ENCODE results near the gene SOX6.

Gene SOX6

GRCh38 chr11:16111690-16112089 is 244.7 kb downstream of the SOX6 start:
- Mint-ChIP-seq H3K27ac (no peak overlapping the region), H3K36me3 (ENCODE audit: low read depth) (no peaks in the 10 kb centered on the region), H3K9me3 (no peaks in the 10 kb centered on the region), H3K4me1 (ENCODE audit: low read depth) (no peaks in the 10 kb centered on the region), H3K4me3 (no peak overlapping the region), H3K27me3 (ENCODE audit: low read depth) (no peaks in the 10 kb centered on the region)
- DNase-seq (ENCODE audit: low spot score) = no peak

GRCh38 chr11:16110886-16111285 is 245.5 kb downstream of the SOX6 start:
- Mint-ChIP-seq H3K27ac (no peak overlapping the region), H3K4me3 (no peak overlapping the region), H3K4me1 (ENCODE audit: low read depth) (no peaks in the 10 kb centered on the region), H3K9me3 (peaks cover under 1% of the 10 kb centered on the region), H3K36me3 (ENCODE audit: low read depth) (no peaks in the 10 kb centered on the region), H3K27me3 (ENCODE audit: low read depth) (no peaks in the 10 kb centered on the region)
- DNase-seq (ENCODE audit: low spot score) = no peak

GRCh38 chr11:16099343-16099900 is 256.9 kb downstream of the SOX6 start:
- Mint-ChIP-seq H3K9me3 (peaks cover 4% of the 10 kb centered on the region), H3K27me3 (ENCODE audit: low read depth) (no peaks in the 10 kb centered on the region), H3K27ac (no peak overlapping the region), H3K4me3 (no peak overlapping the region), H3K4me1 (ENCODE audit: low read depth) (no peaks in the 10 kb centered on the region), H3K36me3 (ENCODE audit: low read depth) (no peaks in the 10 kb centered on the region)
- no peak for DNase-seq (ENCODE audit: low spot score)

- Mint-ChIP-seq H3K4me3 (no peak overlapping the region), H3K4me1 (ENCODE audit: low read depth) (no peaks in the 10 kb centered on the region), H3K27me3 (ENCODE audit: low read depth) (no peaks in the 10 kb centered on the region), H3K9me3 (peaks cover 4% of the 10 kb centered on the region), H3K27ac (no peak overlapping the region), H3K36me3 (ENCODE audit: low read depth) (no peaks in the 10 kb centered on the region)
- DNase-seq (ENCODE audit: low spot score) = no peak
Measured at GRCh38 chr11:16098526-16099205, 257.7 kb downstream of the SOX6 start.

GRCh38 chr11:16097543-16097942 is 258.8 kb downstream of the SOX6 start:
- H3K9me3 Mint-ChIP-seq = no peaks in the 10 kb centered on the region
- no peaks in the 10 kb centered on the region for H3K36me3 Mint-ChIP-seq (ENCODE audit: low read depth)
- no peak overlapping the region for H3K27ac Mint-ChIP-seq
- H3K4me1 Mint-ChIP-seq (ENCODE audit: low read depth) = no peaks in the 10 kb centered on the region
- H3K4me3 Mint-ChIP-seq = no peak overlapping the region
- DNase-seq (ENCODE audit: low spot score) = no peak
- no peaks in the 10 kb centered on the region for H3K27me3 Mint-ChIP-seq (ENCODE audit: low read depth)

GRCh38 chr11:16096336-16096735 is 260.0 kb downstream of the SOX6 start:
- no peak overlapping the region for H3K4me3 Mint-ChIP-seq
- H3K9me3 Mint-ChIP-seq = no peaks in the 10 kb centered on the region
- no peaks in the 10 kb centered on the region for H3K36me3 Mint-ChIP-seq (ENCODE audit: low read depth)
- no peak overlapping the region for H3K27ac Mint-ChIP-seq
- H3K4me1 Mint-ChIP-seq (ENCODE audit: low read depth) = no peaks in the 10 kb centered on the region
- no peaks in the 10 kb centered on the region for H3K27me3 Mint-ChIP-seq (ENCODE audit: low read depth)
- DNase-seq (ENCODE audit: low spot score) = no peak

- no peak for DNase-seq (ENCODE audit: low spot score)
- H3K9me3 Mint-ChIP-seq = no peaks in the 10 kb centered on the region
- H3K36me3 Mint-ChIP-seq (ENCODE audit: low read depth) = no peaks in the 10 kb centered on the region
- no peak overlapping the region for H3K4me3 Mint-ChIP-seq
- no peaks in the 10 kb centered on the region for H3K4me1 Mint-ChIP-seq (ENCODE audit: low read depth)
- H3K27me3 Mint-ChIP-seq (ENCODE audit: low read depth) = no peaks in the 10 kb centered on the region
- no peak overlapping the region for H3K27ac Mint-ChIP-seq
Measured at GRCh38 chr11:16095756-16096155, 260.6 kb downstream of the SOX6 start.

GRCh38 chr11:16093889-16094653 is 262.3 kb downstream of the SOX6 start:
- Mint-ChIP-seq H3K4me1 (ENCODE audit: low read depth) (no peaks in the 10 kb centered on the region), H3K4me3 (no peak overlapping the region), H3K27ac (no peak overlapping the region), H3K36me3 (ENCODE audit: low read depth) (no peaks in the 10 kb centered on the region), H3K9me3 (no peaks in the 10 kb centered on the region), H3K27me3 (ENCODE audit: low read depth) (no peaks in the 10 kb centered on the region)
- DNase-seq (ENCODE audit: low spot score) = no peak

- no peaks in the 10 kb centered on the region for H3K27me3 Mint-ChIP-seq (ENCODE audit: low read depth)
- H3K9me3 Mint-ChIP-seq = no peaks in the 10 kb centered on the region
- no peak overlapping the region for H3K27ac Mint-ChIP-seq
- H3K4me1 Mint-ChIP-seq (ENCODE audit: low read depth) = no peaks in the 10 kb centered on the region
- no peaks in the 10 kb centered on the region for H3K36me3 Mint-ChIP-seq (ENCODE audit: low read depth)
- no peak for DNase-seq (ENCODE audit: low spot score)
- H3K4me3 Mint-ChIP-seq = no peak overlapping the region
Measured at GRCh38 chr11:16091862-16092261, 264.5 kb downstream of the SOX6 start.

GRCh38 chr11:16089481-16089880 is 266.9 kb downstream of the SOX6 start:
- H3K4me3 Mint-ChIP-seq = no peak overlapping the region
- no peaks in the 10 kb centered on the region for H3K9me3 Mint-ChIP-seq
- no peaks in the 10 kb centered on the region for H3K36me3 Mint-ChIP-seq (ENCODE audit: low read depth)

GRCh38 chr11:16088774-16089173 is 267.6 kb downstream of the SOX6 start:
- Mint-ChIP-seq H3K27ac (no peak overlapping the region), H3K4me3 (no peak overlapping the region), H3K4me1 (ENCODE audit: low read depth) (no peaks in the 10 kb centered on the region), H3K9me3 (no peaks in the 10 kb centered on the region), H3K36me3 (ENCODE audit: low read depth) (no peaks in the 10 kb centered on the region), H3K27me3 (ENCODE audit: low read depth) (no peaks in the 10 kb centered on the region)
- no peak for DNase-seq (ENCODE audit: low spot score)

More at GRCh38 chr11:16089481-16089880, 266.9 kb downstream of the SOX6 start:
- Mint-ChIP-seq H3K27me3 (ENCODE audit: low read depth) (no peaks in the 10 kb centered on the region), H3K4me1 (ENCODE audit: low read depth) (no peaks in the 10 kb centered on the region), H3K27ac (no peak overlapping the region)
- no peak for DNase-seq (ENCODE audit: low spot score)

- no peaks in the 10 kb centered on the region for H3K36me3 Mint-ChIP-seq (ENCODE audit: low read depth)
- DNase-seq (ENCODE audit: low spot score) = no peak
- H3K4me1 Mint-ChIP-seq (ENCODE audit: low read depth) = no peaks in the 10 kb centered on the region
- H3K27me3 Mint-ChIP-seq (ENCODE audit: low read depth) = no peaks in the 10 kb centered on the region
- no peak overlapping the region for H3K4me3 Mint-ChIP-seq
- no peaks in the 10 kb centered on the region for H3K9me3 Mint-ChIP-seq
- H3K27ac Mint-ChIP-seq = no peak overlapping the region
Measured at GRCh38 chr11:16087886-16088285, 268.5 kb downstream of the SOX6 start.

GRCh38 chr11:16086229-16086819 is 270.0 kb downstream of the SOX6 start:
- no peaks in the 10 kb centered on the region for H3K9me3 Mint-ChIP-seq
- H3K27me3 Mint-ChIP-seq (ENCODE audit: low read depth) = no peaks in the 10 kb centered on the region
- DNase-seq (ENCODE audit: low spot score) = no peak

More at GRCh38 chr11:16086229-16086819, 270.0 kb downstream of the SOX6 start:
- no peaks in the 10 kb centered on the region for H3K36me3 Mint-ChIP-seq (ENCODE audit: low read depth)
- no peak overlapping the region for H3K27ac Mint-ChIP-seq
- H3K4me1 Mint-ChIP-seq (ENCODE audit: low read depth) = no peaks in the 10 kb centered on the region
- no peak overlapping the region for H3K4me3 Mint-ChIP-seq

All from T-helper 2 cell treated with Interferon-gamma antibody and Interleukin-4, amounts not matched to agents 5 μg/mL and 100 μg/mL, for 36 hours (primary cell).